Activated gamma-delta T cell (primary cell): ENCODE data around the gene MEGF9.
A peak's percentile ranks its signal among the peaks of the same experiment; 100 is the strongest.

ENCODE experiments used
- DNase-seq: peaks from one replicate; lab custom pipeline; 2025; lab: John Stamatoyannopoulos, UW

MEGF9 gene

GRCh38 chr9:120730654-120731514 lies 16.6 kb upstream of the MEGF9 start:
- DNase-seq: no peak

GRCh38 chr9:120729791-120730241 lies 15.5 kb upstream of the MEGF9 start:
- no peak for DNase-seq

GRCh38 chr9:120726484-120726883 lies 12.2 kb upstream of the MEGF9 start:
- no peak for DNase-seq

- DNase-seq: no peak
Measured at GRCh38 chr9:120725907-120726306, 11.6 kb upstream of the MEGF9 start.

GRCh38 chr9:120724757-120725400 lies 10.6 kb upstream of the MEGF9 start:
- DNase-seq: no peak

GRCh38 chr9:120723565-120723964 lies 9.3 kb upstream of the MEGF9 start:
- DNase-seq: no peak

- no peak for DNase-seq
Measured at GRCh38 chr9:120720404-120720803, 6.1 kb upstream of the MEGF9 start.

- no peak for DNase-seq
Measured at GRCh38 chr9:120718316-120718715, 4.0 kb upstream of the MEGF9 start.

GRCh38 chr9:120717176-120717575 lies 2.9 kb upstream of the MEGF9 start:
- no peak for DNase-seq

GRCh38 chr9:120716483-120716882 lies 2.2 kb upstream of the MEGF9 start:
- DNase-seq: no peak

- no peak for DNase-seq
Measured at GRCh38 chr9:120715389-120715924, 1.2 kb upstream of the MEGF9 start.

- DNase-seq: no peak
Measured at GRCh38 chr9:120714846-120715388, 647 bp upstream of the MEGF9 start.

- peak; percentile 31 for DNase-seq
Measured at GRCh38 chr9:120713257-120714087, 798 bp downstream of the MEGF9 start.

- no peak for DNase-seq
Measured at GRCh38 chr9:120712539-120713031, 1.7 kb downstream of the MEGF9 start.

- no peak for DNase-seq
Measured at GRCh38 chr9:120711841-120712538, 2.3 kb downstream of the MEGF9 start.

- no peak for DNase-seq
Measured at GRCh38 chr9:120711354-120711753, 2.9 kb downstream of the MEGF9 start.

- DNase-seq: no peak
Measured at GRCh38 chr9:120710110-120710981, 3.9 kb downstream of the MEGF9 start.

GRCh38 chr9:120708526-120709224 lies 5.6 kb downstream of the MEGF9 start:
- no peak for DNase-seq

- no peak for DNase-seq
Measured at GRCh38 chr9:120707170-120707569, 7.1 kb downstream of the MEGF9 start.
